Measurements from ENCODE around the gene BCL2L11.

BCL2L11 gene

DNA sequence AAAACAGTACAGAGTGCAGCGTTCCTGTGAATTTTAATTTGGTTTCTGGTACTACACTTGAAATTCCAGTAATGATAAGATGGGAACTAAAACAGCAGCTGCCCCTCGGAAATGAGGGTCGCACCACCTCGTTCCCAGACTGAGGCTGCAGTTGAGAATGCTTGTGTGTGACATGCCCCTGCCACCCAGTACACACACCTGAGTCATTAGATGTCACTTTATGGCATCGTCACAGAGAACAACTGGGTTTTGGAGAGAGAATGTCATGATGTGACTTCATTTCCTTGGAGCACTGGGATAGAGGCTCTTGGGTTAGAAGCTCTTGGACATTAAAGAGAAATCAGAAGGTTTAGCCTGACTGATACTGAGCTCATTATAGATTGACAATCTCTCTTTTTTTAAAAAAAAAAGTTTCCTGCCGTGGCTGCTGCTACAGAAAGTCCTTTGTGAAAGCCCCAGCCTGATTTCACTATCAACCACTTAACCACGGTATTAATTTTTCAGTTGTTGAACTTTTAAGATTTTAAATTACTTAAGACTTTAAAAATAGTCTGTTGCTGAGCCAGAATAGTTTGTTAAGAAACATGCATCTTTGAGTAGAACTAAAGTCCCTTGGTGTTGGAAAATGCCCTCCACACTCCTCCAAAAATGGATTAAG is 24.5 kb downstream of the BCL2L11 start:
- DNase-seq: no peak

DNA sequence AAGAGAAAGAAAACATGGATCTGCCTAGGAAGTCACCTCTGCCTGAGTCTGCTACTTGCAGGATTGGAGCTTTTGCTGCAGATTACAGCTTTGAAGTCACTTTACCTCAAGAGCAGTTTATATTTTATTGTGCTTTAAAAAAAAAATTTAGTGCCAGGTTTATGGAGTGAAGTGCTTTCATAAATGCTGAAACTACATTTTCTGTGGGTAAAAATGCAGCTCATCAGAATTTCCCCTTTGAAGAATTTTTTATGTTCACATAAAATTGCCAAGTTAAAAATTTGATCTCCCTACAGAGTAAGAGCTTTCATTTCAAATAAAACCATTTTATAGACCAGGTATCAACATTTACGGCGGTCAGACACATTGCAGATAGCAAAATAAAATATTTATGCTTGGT is 25.2 kb downstream of the BCL2L11 start:
- no peak for DNase-seq

DNA sequence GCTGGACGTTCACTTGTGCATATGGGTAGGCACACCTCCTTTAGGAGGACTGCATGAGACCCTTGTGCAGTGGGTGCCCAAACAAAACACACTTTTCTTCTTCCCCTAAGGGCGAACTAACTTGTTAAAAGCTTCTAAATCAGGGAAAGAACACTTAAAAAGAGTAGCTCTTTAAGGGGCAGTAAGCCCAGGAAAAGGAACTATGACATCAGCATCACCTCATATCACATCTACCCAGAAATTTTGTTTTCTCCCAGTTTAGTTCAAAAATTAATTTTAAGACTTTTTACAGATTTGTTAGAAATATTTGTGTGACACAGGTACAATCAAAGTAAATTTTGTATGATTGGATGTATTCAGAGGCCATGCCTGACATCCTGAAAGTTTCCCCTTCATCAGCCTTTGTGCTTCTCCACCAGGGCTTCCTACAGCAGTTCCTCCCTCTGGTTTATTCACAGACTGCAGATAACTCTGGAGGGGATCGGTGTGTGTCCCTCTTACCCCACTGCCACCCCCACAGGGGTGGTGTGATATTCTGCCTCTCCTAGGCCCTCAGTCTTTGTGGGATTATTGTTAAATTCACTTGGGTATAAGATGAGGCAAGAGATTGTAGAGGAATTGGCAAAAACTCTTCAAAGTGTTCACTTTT is 27.6 kb downstream of the BCL2L11 start:
- no peak for DNase-seq

DNA sequence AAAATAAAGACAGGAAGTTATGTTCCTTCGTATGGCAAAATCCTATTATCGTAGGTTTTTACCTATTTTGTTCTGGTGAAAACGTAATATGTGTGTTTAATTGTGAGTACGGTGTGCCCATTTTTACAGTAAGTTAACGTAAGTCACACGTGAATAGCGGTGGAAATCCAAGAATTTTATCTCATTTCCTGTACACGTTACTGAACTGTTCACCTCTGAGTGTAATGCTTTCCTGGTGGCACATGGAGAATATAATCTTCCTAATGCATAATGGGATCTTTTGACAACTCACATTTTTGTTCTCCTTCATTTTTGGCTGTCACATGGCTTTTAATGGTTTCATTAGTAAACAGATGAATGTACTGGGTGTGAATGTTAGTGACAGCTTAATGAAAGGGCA is 28.2 kb downstream of the BCL2L11 start:
- DNase-seq: no peak

DNA sequence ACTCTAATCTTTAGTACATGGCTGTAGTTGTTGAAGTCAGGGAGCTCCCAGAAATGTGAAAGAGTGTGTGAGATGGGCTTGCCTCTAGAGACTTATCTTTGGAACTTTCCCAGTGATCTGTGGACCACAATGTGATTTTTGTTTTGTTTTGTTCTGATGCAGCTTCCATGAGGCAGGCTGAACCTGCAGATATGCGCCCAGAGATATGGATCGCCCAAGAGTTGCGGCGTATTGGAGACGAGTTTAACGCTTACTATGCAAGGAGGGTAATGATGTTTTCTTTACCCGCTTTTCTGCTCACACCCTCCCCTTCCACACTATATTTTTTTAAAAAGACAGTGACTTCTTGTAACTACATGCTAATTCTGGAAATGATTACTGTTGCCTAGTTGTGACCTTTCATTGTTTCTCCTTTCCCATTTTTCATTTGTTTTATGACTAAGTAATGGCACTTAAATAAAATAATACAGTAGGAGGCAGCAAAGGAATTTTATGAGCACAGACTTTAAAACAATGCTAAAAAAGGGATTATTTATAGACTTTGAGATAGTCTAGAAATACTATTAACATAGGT is 29.3 kb downstream of the BCL2L11 start:
- DNase-seq: no peak

DNA sequence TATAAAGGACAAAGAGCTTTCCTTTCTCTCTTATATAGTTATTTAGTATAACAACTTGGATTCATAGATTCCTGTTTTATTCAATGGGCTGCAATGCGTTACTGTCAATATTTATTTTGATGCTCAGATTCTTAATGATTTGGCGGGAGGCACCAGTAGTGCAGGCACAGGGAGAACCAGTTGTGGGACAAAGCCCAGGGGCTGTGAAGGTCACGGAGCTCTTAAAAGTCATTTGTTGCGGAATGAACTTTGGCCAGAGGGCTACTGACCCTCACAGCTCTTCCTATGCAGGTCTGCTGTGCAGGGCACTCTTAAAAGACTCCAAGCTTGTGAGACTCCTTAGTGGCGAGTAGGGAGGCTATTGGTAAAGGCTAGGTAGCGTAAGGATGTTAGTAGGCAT is 34.0 kb downstream of the BCL2L11 start:
- no peak for DNase-seq

DNA sequence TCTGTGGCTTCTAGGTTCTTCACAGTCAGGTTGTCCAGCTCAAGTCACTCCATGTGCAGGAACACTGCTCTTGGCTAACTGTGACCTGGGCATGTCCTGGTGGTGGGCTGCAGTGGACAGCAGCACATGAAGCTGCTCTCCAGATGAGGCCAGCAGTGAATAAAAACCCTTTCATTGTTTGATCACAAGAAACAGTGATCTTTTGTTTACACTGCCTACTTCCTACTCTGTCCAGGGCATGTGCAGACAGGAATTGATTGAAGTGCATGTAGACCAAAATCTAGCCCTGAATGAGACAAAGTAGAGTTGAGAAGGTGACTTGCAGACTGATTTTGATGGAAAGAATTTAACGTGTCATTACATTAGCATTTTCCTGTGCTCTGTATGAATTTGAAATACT is 34.9 kb downstream of the BCL2L11 start:
- no peak for DNase-seq

DNA sequence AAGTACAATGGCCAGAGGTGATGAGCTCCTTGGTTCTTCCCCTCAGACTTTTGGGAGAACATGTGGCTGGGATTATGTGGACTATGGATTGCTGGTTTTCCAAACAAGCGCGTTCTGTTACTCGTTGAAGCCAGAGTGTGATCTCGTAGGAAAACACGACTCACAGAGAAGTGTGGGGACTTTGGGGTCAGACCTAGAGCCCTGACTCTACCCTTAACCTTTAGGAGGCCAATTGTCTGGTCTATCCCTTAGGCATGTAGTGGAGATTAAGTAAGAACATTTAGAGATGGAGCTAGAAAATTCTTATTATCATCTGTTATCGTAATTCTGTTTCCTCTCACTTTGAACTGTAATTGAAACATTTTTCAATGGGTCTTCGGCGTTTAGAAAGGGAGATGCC is 35.8 kb downstream of the BCL2L11 start:
- DNase-seq: no peak

DNA sequence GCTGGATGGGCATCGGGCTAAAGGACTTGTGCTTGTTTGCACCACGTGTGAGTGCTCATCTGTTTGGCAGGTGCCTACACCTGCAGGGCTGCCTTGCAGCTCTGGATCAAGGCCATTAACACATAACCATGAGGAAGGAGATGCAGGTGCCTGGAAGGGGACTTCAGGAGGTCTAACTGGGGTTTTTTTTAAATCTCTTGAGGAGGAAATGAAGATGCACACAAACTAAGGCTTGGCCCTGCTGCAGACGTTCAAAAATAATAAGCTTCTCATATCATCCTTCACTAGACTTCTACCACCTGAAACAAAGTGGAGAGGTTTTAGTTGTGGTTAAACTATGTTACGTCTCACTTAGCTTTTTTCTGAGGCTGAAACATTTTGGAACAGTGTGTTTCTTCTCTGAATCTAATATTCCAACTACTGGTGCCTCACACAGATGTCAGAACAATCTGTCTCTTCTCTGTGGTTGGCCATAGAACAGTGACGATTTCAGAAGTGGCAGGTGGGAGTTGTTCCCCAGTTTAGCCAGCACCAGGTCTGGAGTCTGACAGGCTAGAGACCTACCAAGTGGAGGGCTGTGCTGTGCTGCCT is 36.5 kb downstream of the BCL2L11 start:
- no peak for DNase-seq

DNA sequence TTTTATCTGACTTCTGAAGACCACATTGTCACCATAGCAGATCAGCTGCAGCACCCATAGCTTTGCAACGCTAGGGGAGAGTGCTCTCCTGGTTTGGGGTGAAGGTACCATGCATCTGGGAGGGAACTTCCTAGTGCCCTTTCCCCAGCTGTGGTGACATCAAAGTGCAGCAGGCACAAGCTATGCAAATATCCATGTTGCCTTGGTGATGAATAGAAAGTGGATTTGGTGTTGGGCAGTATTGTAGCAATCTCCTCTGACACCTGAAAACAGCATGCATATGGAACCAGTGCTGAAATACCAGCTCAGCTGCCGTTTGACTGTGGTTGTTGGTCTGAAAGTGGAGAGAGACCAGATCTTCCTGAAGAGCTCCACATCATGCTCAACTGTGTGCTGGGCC is 37.1 kb downstream of the BCL2L11 start:
- no peak for DNase-seq

DNA sequence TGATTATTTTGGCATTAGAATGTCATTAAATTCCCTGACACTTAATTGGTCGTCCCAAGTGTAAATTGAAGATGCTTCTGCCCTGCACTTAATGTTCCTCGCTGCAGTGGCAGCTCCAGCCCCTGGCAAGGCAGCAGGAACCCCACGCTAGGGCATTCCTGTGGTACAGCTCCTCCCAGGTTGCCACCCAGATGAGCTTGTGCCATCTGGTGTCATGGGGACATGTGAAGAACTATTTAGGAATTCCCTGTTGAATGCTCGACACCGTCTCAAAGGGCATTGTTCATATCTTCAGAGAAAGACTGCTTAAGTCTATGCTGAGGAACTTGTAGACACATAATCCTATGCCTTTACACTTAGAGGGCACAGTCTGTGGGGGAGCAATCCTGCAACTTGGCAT is 38.9 kb downstream of the BCL2L11 start:
- DNase-seq: no peak

DNA sequence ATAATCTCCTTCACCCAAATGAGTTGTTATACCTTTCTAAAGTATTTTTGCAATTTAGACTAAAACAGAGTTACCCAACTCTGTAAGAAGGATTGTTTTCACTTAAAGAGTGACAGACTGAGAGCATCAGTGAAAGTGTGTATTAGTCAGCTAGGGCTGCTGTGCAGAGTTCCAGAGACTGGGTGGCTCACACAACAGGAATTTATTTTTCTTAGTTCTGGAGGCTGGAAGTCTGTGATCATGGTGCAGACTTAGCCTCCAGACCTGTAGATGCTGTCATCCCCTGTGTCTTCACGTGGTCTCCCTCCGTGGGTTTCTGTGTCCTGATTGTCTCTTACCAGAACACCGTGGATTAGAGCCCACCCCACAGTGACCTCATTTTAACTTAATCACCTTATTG is 40.0 kb downstream of the BCL2L11 start:
- no peak for DNase-seq

DNA sequence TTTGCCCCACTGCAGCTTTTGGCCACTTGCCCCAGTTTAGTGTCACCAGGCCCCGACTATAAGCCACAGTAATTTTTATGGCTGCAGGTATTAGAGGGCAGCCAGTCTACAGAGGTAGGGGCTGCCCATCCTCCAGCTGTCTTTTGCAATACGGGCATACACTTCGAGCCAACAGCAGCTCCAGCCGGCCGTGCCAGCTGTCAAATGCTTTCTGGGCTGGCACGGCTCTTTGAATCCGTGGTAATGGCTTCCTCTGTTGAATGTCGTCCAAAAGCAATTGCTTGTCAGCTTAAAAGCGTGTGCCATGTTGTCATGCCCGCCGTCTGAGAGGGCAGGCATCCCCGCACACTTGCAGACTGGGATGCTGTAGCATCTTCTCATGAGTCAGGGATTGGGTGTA is 41.3 kb downstream of the BCL2L11 start:
- no peak for DNase-seq

DNA sequence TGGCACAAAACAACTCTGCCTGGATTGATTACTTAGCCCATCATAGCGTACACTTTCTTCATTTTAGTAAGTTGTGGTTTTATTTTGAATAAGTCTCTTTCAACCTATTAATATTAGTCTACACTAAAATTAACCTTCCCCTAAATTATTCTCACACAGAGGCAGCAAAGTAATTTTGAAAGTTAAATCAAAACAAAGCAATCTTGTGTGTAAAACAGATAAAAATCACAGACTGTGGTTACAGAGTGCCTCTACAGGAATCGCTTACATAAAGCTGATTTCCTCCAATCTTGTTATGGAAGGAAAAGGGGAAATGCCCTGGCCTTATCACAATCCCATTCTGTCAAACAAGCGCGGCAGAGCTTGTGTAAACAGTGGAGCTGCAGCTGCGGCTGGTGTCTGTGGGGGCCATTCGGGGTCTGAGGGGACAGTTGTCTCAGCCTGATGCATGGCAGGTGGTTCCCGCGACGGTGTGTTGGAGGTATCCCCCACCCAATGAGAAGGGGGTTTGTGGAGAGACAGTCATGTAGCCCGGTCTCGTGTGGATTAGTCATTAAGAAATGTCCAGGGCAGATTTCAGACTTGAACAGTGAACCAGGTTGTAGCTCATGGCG is 42.1 kb downstream of the BCL2L11 start:
- DNase-seq: no peak

DNA sequence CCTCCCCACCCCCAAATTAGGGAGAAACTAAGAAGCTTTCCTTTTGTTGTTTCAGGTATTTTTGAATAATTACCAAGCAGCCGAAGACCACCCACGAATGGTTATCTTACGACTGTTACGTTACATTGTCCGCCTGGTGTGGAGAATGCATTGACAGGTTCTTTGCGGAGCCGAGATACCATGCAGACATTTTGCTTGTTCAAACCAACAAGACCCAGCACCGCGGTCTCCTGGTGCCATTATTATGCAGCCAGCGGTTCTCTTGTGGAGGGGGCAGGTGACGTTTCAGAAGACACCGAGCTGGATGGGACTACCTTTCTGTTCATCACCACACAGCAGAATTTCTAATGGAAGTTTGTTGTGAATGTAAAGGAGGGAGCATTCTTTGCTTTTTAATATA is 43.4 kb downstream of the BCL2L11 start:
- DNase-seq: no peak

DNA sequence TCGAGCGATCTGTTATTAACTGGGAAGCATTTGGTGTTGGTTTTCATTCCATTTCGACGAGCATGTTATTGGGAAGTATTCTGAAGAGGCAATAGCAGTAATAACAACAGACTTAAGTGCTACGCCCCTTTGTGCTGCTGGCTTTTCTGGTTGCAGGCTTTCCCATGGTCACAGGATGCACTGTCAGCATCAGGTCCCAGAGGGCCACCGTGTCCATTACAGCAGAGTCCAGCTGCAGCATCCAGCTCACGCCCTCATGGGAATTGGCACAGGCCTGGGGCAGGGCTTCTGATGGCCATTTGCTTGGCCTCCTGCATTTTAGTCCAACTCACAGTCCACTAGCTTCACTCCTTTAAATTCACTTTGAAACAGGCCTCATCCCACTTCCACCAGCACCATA is 44.4 kb downstream of the BCL2L11 start:
- DNase-seq: no peak

DNA sequence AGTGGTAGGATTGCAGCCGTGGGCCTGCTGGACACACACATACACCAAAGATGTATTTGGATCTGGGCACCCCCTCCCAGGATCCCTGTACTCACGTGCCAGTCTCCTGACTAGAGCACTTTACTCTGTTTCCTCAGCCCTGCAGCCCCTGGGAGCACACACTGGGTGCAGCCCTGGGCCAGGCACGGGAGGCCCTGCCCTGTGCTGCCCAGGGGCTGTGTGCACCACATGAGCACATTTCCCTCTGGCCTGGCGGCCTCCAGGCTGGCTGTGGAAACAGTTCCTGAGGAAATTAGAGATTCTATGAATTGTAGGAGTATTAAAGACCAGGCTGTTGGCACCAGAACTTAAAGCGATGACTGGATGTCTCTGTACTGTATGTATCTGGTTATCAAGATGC is 45.4 kb downstream of the BCL2L11 start:
- DNase-seq: no peak

DNA sequence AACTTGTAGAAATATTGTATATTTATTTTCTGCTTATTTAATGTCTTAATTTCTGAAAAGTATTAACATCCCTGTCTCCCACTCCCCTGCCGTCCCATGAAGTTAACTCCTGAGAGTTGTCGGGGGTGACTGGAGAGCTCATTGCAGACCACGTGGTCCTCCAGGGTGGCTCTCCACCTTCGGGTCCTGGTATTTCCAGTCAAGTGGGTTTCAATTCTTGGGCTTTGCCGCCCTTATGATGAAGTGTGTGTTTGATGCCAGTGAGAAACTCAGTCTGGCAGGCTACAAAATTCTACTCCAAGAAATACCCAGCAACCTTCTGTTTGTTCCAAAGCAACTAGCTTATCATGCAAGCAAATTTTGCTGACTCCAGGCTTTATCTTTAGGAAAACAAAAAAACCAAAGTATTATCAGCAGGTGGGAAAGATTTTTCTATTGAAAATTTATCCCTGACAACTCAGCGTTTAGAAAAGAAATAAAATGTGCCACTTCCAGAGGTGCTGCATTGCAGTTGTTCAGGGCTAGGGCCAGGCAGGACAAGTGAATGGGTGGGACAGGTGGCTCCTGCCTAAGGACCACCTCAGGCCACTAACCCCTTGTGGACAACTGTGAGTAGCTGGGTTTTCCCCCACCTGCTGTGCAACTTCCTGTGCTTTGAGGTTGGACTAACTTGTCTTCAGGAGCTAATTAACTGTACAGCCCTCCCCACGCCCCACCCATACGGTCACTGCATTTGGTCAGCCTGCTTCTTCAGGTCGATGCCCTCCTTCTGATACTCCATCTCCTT is 46.6 kb downstream of the BCL2L11 start:
- DNase-seq: no peak

DNA sequence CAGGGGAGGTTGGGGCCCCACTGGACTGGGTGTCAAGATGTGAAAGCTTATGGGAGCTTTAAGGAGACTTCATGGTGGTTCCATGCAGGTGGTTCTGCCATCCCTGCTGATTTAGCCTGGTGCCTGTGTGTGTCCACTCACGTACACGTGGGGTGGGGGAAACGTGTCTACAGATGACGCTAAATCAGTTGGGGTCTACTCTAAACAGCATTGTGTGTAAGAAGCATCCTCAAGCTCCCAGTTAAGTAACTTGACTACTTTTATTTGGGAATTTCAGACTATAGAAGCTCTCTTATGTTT is 47.1 kb downstream of the BCL2L11 start:
- DNase-seq: no peak

DNA sequence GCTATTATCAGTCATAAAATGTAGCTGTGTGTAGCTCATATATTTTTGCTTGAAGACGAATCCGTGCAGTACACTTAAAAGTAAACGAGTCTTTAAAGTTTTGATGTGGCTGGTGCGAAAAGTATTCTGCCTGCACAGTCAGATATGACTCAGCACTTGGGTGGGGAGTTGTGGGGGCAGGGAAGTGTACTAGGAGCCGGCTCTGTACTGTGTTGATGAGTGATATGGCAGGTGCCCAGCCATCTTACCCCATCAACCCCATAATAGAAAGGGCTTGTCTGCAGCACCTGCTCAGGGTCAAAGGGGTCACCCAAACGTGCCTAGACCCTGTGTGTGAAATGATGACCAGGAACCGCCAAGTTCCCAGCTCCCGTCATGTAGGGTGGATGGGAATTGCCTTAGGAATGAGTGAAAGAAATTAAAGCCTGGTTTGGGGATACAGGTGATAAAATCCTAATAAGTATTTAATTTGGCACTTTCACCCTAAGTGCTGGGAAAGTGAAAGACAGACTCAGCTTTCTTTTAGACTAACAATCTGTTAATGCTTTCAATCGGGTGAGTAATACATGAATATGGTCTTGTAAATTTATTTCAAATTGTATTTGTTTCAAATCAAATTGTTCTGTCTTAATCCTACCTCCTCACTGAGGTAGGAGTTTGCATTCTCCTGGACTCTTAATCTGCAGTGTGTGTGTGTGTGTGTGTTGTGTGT is 48.0 kb downstream of the BCL2L11 start:
- DNase-seq: peak; percentile 14

DNA sequence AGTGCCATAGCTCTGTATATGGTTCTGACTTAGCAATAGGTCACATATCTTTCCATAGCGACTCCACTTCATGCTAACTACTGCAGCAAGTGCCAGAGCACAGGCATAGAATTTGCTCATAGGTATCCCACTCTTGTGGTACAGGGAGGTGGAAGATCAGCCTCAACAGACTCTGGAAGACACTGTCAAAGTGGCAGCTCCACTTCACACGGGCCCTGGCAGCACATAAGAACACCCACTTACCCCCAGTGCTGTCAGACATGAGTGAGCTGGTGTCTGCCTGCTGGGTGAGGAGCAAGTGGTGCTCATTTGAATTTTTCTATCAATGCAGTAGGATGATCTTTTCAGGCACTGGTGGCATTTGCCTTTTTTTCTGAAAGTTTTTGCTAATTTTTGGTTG is 48.6 kb downstream of the BCL2L11 start:
- DNase-seq: no peak

DNA sequence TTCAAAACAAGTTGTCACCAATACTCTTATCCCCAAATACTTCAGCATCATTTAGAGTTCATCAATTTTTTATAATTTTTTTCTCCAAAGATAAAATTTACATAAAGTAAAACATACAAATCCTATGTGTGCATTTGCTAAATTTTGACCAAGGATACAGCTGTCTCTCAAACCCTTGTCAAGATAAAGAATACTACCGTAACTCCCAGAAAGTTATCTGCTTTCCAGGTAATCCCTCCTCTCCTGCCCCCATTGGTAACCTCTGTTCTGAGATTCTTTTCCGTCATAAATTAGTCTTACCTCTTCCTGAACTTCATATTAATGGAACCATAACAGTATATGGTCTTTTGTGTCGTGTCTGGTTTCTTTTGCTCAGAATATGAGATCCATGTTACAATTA is 49.2 kb downstream of the BCL2L11 start:
- no peak for DNase-seq
